GM12878 (cell line): ENCODE measurements around the gene MDH1B.

ENCODE experiments used
- BHLHE40 ChIP-seq, 2 experiments: fragments of 450-650 bp in 1 of 2; IDR thresholded peaks; 2 replicates each; pipeline ENCODE4 v1.6.1; 2011 to 2017; ENCODE audit warnings: low read depth in 2 of 2, borderline replicate concordance in 1 of 2, improper control_type of control experiment in 1 of 2, low read length in 1 of 2, mild to moderate bottlenecking in 1 of 2
- BRCA1 ChIP-seq: IDR thresholded peaks from 2 replicates; pipeline ENCODE4 v1.6.1; 2011; ENCODE audit warnings: low read depth, low read length, improper control_type of control experiment
- FOXM1 ChIP-seq: IDR thresholded peaks from 2 replicates; pipeline ENCODE4 v1.6.1; 2012; ENCODE audit warnings: low read depth, mild to moderate bottlenecking, inconsistent platforms, low read length, moderate library complexity
- NBN ChIP-seq: fragments of 450-650 bp; IDR thresholded peaks from 2 replicates; pipeline ENCODE4 v1.6.1; 2016
- POLR2A ChIP-seq: IDR thresholded peaks from 2 replicates; pipeline ENCODE4 v1.6.1; 2011; ENCODE audit warnings: low read depth, mild to moderate bottlenecking, low read length
- POLR2AphosphoS5 ChIP-seq: IDR thresholded peaks from 2 replicates; pipeline ENCODE4 v1.6.1; 2011; ENCODE audit warnings: mild to moderate bottlenecking, low read length, inconsistent platforms
- SRF ChIP-seq, 2 experiments: IDR thresholded peaks; 2 replicates each; pipeline ENCODE4 v1.6.1; 2011; ENCODE audit warnings: low read depth in 2 of 2, low read length in 2 of 2, mild to moderate bottlenecking in 1 of 2, moderate library complexity in 1 of 2
- TF ChIP-seq, protein P1 (sequence below): IDR thresholded peaks from 2 replicates; pipeline ENCODE4 v1.6.1; 2012; ENCODE audit warnings: low read length, inconsistent platforms
- TF ChIP-seq, protein P2 (sequence below), 3 experiments: IDR thresholded peaks in 2 of 3; conservative IDR thresholded peaks in 1 of 3; 2 replicates each; pipeline ENCODE4 v1.5.1; 2011; ENCODE audit warnings: low read depth in 3 of 3, low read length in 3 of 3, mild to moderate bottlenecking in 3 of 3, control low read depth in 2 of 3, moderate library complexity in 2 of 3, inconsistent platforms in 1 of 3, mixed read lengths in 1 of 3; ENCODE audit not compliant: control insufficient read depth in 2 of 3, insufficient read depth in 1 of 3; ENCODE audit errors: extremely low read depth in 1 of 3
- TF ChIP-seq, protein P3 (sequence below): fragments of 450-650 bp; IDR thresholded peaks from 2 replicates; pipeline ENCODE4 v1.6.1; 2016; ENCODE audit warnings: mild to moderate bottlenecking
- TF ChIP-seq, protein P4 (sequence below): IDR thresholded peaks from 2 replicates; pipeline ENCODE4 v1.6.1; 2011; ENCODE audit warnings: low read depth, low read length, improper control_type of control experiment, borderline replicate concordance
- TF ChIP-seq, protein P5 (sequence below): IDR thresholded peaks from 2 replicates; pipeline ENCODE4 v1.6.1; 2011; ENCODE audit warnings: mild to moderate bottlenecking, low read depth, low read length, moderate library complexity; ENCODE audit not compliant: insufficient replicate concordance
- TF ChIP-seq, protein P6 (sequence below): IDR thresholded peaks from 2 replicates; pipeline ENCODE4 v1.6.1; 2012; ENCODE audit warnings: low read depth, low read length, improper control_type of control experiment
- TF ChIP-seq, protein P7 (sequence below): fragments of 450-650 bp; IDR thresholded peaks from 2 replicates; pipeline ENCODE4 v1.6.1; 2016; ENCODE audit warnings: mild to moderate bottlenecking, moderate library complexity, borderline replicate concordance

DNA sequence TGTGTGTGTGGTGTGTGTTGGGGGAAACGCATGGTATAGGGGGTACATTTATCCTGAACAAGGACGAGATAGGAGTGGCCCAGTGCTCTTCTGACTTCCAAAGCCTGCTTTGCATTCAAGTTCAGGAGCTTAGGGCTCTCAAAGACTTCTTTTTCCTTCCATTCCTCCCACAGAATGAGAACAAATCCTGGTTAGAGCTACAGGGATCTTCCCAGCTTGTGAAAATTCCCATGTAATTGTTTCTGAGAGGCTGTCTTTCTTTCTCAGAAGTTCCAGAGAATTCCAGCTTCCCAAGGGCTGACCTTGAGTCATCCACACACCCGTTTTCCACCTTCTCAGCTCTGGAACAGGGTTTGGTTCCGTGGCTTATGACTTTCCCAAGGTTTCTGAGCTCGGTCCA is 39.2 kb upstream of the MDH1B start:
- TF ChIP-seq NBN, result no peak
- TF ChIP-seq, protein P1, sequence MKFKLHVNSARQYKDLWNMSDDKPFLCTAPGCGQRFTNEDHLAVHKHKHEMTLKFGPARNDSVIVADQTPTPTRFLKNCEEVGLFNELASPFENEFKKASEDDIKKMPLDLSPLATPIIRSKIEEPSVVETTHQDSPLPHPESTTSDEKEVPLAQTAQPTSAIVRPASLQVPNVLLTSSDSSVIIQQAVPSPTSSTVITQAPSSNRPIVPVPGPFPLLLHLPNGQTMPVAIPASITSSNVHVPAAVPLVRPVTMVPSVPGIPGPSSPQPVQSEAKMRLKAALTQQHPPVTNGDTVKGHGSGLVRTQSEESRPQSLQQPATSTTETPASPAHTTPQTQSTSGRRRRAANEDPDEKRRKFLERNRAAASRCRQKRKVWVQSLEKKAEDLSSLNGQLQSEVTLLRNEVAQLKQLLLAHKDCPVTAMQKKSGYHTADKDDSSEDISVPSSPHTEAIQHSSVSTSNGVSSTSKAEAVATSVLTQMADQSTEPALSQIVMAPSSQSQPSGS, result no peak
- TF ChIP-seq, protein P2, sequence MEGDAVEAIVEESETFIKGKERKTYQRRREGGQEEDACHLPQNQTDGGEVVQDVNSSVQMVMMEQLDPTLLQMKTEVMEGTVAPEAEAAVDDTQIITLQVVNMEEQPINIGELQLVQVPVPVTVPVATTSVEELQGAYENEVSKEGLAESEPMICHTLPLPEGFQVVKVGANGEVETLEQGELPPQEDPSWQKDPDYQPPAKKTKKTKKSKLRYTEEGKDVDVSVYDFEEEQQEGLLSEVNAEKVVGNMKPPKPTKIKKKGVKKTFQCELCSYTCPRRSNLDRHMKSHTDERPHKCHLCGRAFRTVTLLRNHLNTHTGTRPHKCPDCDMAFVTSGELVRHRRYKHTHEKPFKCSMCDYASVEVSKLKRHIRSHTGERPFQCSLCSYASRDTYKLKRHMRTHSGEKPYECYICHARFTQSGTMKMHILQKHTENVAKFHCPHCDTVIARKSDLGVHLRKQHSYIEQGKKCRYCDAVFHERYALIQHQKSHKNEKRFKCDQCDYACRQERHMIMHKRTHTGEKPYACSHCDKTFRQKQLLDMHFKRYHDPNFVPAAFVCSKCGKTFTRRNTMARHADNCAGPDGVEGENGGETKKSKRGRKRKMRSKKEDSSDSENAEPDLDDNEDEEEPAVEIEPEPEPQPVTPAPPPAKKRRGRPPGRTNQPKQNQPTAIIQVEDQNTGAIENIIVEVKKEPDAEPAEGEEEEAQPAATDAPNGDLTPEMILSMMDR (IDR thresholded peaks at IDR 0.05 in 2 of 3, conservative IDR thresholded peaks at IDR 0.05 in 1 of 3; ENCODE audit: control insufficient read depth in 2 of 3, extremely low read depth in 1 of 3, insufficient read depth in 1 of 3, low read depth in 3 of 3, low read length in 3 of 3), result no peak
- TF ChIP-seq, protein P3, sequence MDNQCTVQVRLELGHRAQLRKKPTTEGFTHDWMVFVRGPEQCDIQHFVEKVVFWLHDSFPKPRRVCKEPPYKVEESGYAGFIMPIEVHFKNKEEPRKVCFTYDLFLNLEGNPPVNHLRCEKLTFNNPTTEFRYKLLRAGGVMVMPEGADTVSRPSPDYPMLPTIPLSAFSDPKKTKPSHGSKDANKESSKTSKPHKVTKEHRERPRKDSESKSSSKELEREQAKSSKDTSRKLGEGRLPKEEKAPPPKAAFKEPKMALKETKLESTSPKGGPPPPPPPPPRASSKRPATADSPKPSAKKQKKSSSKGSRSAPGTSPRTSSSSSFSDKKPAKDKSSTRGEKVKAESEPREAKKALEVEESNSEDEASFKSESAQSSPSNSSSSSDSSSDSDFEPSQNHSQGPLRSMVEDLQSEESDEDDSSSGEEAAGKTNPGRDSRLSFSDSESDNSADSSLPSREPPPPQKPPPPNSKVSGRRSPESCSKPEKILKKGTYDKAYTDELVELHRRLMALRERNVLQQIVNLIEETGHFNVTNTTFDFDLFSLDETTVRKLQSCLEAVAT, result no peak
- no peak for TF ChIP-seq BRCA1
- TF ChIP-seq, protein P4, sequence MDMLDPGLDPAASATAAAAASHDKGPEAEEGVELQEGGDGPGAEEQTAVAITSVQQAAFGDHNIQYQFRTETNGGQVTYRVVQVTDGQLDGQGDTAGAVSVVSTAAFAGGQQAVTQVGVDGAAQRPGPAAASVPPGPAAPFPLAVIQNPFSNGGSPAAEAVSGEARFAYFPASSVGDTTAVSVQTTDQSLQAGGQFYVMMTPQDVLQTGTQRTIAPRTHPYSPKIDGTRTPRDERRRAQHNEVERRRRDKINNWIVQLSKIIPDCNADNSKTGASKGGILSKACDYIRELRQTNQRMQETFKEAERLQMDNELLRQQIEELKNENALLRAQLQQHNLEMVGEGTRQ, result no peak
- no peak for TF ChIP-seq SRF (IDR thresholded peaks at IDR 0.05; ENCODE audit: low read depth in 2 of 2, low read length in 2 of 2)
- TF ChIP-seq, protein P5, sequence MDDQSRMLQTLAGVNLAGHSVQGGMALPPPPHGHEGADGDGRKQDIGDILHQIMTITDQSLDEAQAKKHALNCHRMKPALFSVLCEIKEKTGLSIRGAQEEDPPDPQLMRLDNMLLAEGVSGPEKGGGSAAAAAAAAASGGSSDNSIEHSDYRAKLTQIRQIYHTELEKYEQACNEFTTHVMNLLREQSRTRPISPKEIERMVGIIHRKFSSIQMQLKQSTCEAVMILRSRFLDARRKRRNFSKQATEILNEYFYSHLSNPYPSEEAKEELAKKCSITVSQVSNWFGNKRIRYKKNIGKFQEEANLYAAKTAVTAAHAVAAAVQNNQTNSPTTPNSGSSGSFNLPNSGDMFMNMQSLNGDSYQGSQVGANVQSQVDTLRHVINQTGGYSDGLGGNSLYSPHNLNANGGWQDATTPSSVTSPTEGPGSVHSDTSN, result no peak
- TF ChIP-seq POLR2A, result no peak
- TF ChIP-seq BHLHE40 (IDR thresholded peaks at IDR 0.05; ENCODE audit: borderline replicate concordance in 1 of 2, low read depth in 2 of 2, low read length in 1 of 2), result no peak
- TF ChIP-seq, protein P6, sequence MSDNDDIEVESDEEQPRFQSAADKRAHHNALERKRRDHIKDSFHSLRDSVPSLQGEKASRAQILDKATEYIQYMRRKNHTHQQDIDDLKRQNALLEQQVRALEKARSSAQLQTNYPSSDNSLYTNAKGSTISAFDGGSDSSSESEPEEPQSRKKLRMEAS, result no peak
- no peak for TF ChIP-seq FOXM1
- TF ChIP-seq, protein P7, sequence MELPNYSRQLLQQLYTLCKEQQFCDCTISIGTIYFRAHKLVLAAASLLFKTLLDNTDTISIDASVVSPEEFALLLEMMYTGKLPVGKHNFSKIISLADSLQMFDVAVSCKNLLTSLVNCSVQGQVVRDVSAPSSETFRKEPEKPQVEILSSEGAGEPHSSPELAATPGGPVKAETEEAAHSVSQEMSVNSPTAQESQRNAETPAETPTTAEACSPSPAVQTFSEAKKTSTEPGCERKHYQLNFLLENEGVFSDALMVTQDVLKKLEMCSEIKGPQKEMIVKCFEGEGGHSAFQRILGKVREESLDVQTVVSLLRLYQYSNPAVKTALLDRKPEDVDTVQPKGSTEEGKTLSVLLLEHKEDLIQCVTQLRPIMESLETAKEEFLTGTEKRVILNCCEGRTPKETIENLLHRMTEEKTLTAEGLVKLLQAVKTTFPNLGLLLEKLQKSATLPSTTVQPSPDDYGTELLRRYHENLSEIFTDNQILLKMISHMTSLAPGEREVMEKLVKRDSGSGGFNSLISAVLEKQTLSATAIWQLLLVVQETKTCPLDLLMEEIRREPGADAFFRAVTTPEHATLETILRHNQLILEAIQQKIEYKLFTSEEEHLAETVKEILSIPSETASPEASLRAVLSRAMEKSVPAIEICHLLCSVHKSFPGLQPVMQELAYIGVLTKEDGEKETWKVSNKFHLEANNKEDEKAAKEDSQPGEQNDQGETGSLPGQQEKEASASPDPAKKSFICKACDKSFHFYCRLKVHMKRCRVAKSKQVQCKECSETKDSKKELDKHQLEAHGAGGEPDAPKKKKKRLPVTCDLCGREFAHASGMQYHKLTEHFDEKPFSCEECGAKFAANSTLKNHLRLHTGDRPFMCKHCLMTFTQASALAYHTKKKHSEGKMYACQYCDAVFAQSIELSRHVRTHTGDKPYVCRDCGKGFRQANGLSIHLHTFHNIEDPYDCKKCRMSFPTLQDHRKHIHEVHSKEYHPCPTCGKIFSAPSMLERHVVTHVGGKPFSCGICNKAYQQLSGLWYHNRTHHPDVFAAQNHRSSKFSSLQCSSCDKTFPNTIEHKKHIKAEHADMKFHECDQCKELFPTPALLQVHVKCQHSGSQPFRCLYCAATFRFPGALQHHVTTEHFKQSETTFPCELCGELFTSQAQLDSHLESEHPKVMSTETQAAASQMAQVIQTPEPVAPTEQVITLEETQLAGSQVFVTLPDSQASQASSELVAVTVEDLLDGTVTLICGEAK, result no peak
- no peak for TF ChIP-seq POLR2AphosphoS5
